Stimulated activated CD8-positive, alpha-beta memory T cell treated with anti-CD3 and anti-CD28 coated beads, Interleukin-4, amount 100 ng/mL, for 4 hours (primary cell): ENCODE data around the gene CNTFR.

Experiments used
- DNase-seq, 2 donors: peaks; one replicate each; pipeline ENCODE4 v3.0.0-alpha.2; 2020; ENCODE audit warnings: low read depth in 2 of 2, low spot score in 1 of 2

The CNTFR gene

DNA sequence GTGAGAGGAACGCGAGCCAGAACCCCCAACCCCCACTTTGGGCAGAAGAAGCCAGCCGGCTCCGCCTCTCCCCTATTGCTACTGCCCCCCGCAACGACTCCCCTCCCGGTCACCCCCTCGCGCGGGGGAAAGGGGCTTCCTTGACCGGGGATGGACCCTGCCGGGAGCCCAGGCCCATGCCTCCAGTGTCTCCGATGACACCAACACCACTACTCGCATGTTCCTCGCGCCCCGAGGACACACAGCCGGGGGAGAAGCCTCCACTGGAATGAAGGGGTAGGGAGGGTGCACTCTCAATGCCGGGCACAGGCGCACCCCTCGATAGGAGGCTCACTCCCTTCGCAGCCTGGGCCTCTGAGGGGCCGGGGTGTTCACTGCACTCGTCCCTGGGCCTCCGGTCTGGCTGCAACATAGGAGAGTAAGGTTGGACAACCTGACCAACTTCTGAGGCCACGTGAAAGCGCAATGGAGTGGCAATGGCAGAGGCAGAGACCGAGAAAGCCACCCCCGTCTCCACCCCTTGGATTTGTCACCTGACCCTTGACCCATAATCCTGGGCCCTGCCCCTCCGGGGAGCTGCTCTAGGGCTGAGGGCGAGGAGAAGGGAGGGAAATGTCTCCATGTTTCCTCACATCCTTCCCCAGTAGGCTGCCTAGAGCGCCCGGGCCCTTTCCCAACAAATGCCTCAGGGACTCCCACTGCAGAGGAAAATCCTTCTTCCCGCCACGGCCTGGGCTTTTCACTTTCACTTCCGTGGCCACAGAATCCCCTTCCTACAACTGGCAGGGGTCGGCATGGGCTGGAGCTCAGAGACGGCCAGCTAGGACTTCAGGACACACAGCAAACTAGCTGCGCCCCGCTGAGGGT is 1.1 kb upstream of the CNTFR start:
- no peak for DNase-seq

DNA sequence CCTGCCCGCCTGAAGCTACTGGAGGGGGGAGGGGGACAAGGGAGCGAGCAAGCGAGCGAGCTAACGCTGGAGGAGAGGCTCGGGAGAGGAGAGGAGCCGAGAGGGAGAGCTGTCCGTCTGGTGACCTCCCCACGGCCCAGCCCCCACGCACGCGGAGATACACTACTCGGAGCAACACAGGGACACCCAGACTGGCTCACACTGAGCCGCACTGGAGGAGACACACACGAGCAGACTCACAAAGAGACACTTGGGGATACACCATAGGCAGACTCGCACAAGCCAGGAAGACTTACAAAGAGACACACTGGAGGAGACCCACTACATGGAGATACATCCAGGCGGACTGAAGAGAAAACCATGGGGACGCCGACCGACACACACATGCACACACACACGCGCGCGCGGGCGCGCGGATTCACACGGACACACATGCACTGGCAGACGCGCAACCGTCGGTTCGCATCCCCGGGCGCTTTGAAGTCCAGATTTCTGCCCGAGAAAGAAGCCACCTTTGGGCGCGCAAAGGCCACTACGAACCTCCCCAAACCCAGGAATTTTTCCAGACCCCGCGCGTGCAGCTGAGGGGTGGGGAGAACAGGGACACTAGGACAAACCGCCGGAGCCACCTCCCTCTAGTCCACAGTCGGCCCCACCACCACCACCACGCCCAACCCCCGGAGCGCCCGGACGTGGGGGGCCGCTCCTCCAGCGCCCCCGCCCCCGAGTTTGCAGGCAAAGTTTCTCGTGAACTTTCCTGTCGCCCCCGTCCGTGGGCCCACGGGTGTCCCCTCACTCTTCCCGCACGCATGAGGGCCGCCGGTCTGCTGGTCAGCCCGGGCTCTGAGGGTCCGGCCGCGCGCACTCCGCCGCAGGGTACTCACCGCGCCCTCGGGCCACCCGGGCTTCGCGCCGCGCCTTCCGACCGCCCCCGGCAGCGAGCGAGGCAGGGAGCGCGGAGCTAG is 571 bp downstream of the CNTFR start:
- no peak for DNase-seq

DNA sequence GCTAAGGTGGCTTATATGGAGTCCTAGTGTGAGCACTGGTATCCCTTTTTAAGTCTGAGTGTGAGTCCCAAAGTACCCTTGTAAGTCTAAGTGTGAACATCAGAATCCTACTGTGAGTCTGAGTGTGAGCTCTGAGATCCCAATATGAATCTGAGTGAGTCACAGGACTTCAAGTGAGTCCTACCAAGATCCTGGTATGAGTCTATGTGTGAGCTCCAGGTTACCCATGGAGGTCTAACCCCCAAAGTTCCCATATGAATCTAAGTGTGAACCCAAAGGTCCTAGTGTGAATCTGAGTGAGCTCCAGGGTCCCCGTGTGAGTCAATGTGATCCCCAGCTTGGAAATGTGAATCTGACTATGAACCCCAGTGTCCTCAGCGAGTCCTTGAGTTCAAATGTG is 2.3 kb downstream of the CNTFR start:
- no peak for DNase-seq

DNA sequence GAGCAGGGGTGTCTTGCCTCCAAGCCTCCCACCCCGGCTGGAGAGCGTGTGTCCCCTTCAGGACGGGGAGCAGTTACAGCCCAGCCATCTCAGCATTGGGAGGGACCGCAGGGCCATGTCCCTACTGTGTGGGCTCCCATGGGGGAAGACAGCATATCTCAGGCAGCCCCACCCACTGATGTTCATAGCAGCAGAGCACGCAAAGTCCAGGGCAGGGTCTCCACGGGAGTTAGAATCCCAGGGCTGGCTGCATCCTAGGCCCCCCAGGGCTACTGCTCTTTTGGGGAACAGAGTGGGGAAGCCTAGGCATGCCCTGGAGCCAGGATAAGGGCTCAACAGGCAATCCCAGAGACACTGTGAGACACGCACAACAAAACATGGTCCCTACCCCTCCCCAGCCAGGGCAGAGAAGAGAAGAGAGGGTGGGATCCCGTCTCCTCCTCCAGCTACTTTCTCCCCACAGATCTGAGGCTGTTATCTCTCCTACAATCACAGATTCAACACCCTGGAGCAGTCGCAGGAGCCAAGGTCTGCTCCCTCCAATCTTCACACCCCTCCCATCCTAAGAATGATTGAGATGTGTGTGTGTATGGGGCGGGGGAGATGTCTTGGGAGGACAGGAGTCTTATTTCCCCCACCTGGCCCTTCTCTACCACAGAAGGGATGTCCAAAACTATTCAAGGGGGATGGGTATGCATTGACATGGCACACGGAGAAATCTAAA is 3.4 kb downstream of the CNTFR start:
- no peak for DNase-seq

DNA sequence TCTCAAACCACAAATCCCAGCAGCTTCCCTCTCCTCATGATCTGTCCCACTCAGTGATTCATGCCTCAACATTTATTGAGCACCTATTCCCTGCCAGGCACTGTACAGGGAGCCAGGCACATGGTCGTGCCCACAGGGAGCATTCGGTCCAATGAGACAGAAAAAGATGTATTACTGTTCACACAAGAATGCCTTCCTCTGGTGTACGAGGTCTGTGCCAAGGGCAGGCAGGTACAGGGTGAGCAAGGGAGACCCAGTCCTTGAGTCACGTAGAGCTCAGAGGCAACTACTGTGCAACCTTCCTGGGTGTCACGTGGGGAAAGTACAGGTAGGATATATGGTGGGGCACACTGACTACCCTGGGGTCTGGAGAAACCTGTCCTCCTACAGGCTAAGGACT is 4.6 kb downstream of the CNTFR start:
- DNase-seq, result no peak

DNA sequence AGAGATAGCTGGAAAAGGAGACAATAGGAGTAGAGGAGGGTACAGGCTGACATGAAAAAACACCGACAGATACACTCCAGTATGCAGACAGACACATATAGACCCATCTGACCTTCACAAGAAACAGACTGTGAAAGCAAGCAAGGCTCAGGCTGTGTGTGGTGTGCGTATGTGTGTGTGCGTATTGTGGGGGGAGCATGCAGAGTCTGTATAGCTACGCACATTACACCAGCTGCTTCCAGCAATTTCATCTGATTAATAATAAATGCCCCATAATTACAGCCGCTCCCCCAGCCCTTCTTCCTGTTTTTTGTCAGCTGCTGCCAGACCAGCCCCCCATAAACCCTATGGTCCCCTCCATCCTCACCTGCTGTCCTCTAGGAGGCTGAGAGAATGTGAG is 6.7 kb downstream of the CNTFR start:
- no peak for DNase-seq

DNA sequence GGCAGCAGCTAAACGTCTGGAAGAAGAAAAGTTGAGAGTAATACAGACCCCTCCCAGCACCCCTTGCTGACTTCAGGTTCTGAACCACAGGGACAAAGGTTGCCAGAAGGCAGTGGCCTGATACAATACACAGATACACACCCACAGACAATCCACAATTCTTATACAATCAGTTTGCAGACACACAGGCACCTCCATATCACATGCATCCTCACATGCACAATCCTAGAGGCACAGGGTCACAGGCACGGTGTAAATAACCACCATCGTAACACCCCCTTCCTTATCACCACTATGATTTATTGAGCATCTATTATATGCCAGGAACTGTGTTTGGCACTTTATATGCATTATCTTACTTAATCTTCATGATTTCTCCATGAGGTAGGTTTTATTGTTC is 8.2 kb downstream of the CNTFR start:
- no peak for DNase-seq

DNA sequence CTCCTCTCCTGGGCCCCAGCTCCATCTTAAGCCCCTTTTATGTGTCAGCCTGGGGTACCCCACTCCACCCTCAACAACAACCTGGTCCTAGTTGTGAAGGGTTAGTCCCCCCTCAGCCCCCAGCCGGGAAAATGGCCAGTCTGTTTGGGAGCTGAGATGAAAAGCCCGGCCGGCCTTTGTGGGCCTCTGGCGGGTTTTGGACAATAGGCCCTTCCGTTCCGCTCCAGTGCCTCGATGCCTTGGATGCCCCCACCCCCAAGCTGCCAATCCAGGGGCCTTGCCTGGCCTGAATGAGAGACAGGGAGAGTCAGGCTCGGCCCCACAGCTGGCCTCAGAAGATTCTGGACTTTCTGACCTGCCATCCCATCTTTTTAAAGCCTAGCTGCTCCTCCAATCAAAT is 9.2 kb downstream of the CNTFR start:
- no peak for DNase-seq

DNA sequence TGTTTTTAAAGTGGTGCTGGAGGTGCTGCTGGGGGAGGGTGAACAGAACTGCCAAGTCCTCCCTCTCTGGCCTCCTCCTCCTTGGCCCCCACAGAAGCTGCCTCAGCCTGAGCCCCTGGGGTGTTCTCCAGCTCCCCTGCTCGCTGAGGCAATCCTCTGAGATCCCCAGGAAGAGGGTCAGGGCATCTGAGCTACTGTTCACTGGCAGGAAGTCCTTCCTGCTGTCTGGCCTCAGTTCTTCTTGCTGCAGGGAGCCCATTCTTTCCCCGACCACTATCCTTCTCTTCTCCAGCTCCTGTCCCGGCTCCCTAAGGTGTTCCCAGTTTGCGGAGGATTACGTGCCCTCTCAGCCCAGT is 9.7 kb downstream of the CNTFR start:
- no peak for DNase-seq

DNA sequence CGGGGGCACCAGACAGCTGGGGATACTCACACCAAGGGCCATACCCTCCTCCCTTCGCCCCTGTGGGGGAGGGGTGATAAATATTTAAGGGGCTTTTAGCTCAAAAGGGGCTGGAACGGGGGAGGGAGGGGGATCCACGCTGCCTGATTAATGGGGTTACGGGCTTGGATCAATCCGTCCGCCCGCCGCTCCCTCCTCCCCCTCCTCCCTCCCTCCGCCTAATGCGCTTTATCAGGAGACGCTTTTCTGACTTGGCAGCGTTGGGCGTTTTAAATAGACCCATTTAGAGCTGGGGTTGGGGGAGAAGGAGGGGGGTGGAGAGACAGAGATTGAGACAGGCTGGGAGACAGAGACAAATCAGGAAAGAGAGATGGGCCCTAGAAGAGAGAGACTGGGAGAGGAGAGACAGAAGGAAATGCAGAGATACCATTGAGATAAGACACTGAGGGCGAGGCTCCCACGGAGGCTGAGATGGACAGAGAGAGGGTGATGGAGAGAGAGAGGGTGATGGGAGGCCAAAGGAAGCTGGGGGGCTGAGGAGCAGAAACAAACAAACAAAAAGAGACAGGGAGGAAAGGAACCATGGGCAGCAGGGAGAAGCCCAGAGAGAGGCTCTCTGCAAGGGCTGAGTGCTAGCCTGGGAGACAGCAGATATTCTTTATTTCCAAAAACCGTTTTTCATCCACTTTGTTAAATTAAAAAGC is 10.3 kb downstream of the CNTFR start:
- DNase-seq, result no peak

DNA sequence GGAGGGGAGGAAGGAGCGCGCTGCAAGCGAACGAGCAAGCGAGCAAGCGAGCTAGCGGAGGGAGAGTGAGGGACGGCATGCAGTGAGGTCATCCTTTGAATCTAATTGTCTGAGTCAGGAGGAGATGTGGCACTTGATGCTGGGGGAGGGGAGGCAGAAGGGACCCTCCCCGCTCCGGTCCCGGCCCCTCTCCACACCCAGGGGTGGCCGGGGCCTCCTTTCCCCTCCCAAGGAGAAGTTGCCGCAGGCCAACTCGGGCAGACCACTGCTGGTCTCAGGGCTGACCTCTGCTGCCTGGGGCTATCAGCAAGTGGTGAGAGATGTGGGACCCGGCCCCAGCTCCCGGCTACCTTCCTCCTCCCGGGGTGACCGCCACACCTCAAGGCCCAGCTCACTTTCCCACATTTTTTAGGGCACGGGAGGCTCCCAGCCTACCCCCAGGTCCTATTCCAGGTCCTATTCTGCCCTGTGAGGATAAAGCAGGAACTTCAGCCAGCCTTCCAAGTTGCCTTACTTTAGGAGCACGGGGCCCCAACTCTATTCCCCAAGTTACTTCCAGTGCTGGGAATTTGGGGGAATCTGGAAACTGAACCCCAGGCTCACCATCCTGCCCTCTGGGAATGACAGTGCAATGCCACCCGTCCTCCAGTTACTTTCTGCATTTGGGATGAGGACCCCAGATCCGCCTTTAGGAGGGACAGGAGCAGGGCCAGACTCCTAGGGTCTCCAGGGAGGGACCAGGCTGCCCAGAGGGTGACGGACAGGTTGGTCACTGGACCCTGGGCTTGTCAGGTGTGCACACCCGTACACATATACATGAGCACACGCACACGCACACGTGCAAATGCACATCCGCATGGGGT is 11.1 kb downstream of the CNTFR start:
- no peak for DNase-seq

DNA sequence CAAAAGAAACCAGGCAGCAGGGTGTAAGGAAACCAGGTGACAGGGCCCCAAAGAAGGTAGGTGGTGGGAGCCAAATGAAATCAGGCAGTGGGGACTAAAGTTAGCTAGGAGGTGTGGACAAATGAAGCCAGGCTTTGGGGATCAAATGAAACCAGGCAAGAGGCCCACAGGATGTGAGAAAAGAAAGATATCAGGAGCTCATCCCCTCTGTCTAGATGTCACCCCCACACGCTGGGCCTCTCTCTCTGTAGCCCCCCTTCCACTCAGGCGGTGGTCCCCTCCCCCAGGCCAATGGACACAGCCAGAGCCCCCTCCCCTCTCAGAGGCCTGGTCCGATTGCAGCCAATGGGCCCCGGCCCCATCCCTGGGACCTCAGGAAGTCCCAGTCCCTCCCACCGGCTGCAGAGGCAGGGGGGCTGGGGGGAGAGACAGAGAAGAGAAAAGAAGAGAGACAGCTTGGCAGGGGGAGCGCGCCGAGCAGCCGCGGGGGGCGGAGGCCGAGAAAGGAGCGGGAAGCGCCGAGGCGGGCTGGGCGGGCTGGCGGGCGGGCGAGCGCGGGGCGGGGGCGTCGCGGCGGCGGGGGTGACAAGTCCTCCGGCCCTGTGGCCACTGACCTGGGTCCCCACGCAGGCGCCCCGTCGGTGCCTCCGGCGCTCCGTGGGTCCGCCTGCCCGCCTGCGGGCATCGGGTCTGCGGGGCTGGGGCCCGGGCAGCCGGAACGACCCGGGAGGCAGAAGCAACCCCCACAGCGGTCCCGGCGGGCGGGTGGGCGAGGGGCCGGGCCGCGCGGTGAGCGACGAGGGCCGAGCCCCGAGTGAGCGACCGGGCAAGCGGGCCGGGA is 11.9 kb downstream of the CNTFR start:
- no peak for DNase-seq

DNA sequence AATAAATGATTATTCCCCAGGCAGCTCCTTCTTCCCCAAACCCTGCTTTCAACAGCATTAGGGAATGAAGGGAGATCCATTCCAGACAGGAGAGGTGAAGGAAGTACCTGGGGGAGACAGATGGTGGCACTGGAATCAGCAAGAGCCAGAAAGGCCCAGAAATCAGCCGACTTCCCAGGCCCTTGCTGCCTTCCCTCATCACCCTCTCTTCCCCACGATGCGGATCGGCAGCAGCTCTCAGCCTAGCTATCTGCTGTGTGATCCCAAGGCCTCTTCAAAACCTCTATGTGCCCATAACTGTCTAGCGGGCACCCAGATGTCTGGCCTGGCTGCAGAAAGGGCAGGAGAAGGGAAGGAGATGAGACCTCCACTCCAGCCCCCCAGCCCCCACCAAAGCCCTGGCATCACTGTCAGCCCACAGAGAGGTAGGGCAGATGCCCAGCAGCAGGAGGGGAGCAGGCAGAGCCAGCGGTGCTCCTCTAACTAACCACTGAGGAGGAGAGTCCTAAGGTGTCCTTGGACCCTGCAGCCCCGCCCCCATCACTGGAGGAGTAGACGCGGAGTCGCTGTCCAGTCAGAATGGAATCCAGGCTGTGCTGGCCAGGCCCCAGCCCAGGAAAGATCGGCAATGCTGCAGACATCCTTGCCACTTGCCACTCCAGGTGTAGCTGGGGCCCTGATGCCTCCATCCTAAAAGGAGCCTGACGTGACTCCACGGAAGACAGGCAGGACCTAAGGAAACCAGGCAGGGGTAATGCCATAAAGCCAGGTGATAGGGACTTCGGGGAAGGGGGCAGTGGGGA is 12.7 kb downstream of the CNTFR start:
- no peak for DNase-seq

DNA sequence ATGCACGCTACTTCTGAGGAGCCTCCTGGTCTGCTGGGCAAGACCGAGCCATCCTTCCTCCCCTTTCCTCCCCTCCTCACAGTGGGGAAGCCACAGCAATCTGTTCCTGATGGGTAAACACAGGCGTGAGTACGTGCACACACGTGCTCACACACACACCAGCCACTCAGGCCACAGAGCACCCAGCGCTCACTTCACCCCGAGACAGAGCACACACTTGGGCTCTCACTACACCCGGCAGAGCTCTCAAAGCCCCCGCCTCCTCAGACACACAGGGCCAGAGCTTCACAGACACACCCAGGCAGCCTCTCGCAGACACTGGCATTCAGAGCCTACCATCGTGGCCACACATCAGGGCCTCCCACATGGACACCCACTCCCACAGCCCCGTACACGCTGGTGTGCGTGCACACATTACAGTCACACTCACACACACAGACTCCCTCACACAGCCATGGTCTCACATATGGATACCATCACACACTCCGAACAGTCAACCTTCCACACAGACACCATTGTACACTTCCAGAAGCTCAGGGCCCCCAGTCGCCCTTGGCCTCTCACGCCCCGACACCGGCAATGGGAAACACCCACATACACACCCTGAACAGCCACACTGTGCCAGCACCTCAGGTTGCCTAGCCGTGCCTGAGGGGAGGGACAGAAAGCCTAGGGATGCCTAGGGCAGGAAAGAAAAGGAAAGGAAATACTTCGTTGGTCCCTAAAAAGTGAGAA is 13.5 kb downstream of the CNTFR start:
- DNase-seq, result no peak

DNA sequence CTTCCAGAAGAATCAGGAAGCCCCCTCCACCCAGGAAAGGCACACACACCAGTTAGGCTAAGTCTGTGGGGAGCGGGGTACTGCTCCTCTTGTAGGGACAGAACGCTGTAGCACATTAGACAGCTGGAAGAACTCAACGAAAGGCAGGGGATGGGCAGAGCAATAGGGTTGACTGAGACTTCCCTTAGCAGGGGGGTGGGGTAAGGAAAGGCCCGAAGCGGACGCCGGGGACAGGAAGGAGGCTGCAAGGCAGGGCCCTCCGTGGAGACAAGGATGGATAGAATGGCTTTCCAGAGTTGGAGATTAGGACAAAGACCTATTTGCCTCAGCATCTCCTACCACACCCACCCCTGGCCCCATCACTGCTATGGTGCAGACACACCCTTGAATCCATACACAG is 14.3 kb downstream of the CNTFR start:
- no peak for DNase-seq

DNA sequence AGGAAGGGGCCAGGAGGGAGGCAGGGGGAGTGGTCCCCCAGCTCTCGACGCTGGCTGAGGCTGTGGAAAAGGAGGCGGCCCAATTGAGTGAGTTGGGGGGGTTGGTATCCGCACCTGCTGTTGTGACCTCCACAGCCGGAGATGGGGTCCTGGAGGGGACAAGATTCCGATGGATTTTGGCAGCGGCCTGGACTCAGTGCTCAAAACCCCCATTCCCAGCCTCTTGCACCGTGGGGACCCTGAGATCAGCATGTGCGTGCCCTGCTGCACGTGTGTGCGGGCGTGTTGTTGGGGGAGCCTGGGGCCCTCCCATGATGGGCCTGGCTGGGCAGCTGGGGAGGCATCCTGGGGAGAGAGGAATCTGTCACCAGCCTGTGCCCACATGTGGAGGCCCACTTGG is 15.0 kb downstream of the CNTFR start:
- no peak for DNase-seq

DNA sequence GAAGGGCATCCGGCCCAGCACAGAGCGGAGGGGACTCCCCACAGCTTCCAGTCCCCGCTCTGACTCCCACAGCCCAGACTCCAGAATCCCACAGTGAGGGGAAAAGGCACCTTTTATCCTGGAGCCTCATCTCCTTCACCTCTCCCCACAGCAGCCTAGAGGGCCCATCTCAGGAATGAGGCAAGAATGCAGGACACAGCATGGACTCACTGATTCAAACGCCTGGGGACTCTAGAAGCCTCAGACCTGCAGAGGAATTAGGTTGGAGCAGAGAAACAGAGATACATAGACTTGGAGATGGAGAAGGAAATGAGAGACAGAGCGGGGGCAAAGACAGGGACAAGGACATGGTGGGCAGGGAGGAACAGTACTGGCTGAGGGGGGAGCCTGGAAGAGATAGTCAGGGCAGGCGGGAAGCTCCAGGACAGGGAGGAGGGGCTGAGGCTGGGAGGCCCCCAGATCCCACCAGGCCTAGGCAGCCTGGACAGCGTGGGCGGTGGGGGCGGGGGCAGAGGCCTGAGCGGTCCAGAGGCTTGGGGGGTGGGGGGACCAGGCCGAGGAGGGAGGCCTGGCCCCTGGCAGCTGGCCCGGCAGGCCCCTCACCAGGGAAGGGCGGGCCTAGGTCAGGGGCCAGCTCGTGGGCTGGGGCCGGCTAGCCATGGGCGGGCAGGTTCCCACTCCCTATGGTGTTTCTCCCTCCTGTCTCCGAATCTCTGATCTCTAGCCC is 15.8 kb downstream of the CNTFR start:
- no peak for DNase-seq
